Prostate gland (tissue), 2 donors: ENCODE results near the gene TGIF2. TPM values are rescaled to one million over a fixed set of nuclear protein-coding genes. Genes with fewer than 3 reads are reported as not detected.
A peak's percentile ranks its signal among the peaks of the same experiment; 100 is the strongest.

Source experiments
- DNase-seq: peaks from one replicate; pipeline ENCODE4 v3.0.0-alpha.2; 2019; ENCODE audit warnings: low spot score
- H3K27ac ChIP-seq, 2 donors: fragments of 200-600 bp; sonication (generic); 2 replicates each; pipeline ENCODE4 v1.5.1; 2017 to 2019
- H3K27me3 ChIP-seq: fragments of 200-600 bp; sonication (generic); replicated peaks from 2 replicates; pipeline ENCODE4 v1.5.1; 2019; ENCODE audit not compliant: insufficient read depth
- H3K36me3 ChIP-seq, 2 donors: fragments of 200-600 bp; sonication (generic); 1 replicate in 1 of 2; 2 replicates in 1 of 2; pipeline versions ENCODE4 v1.5.1 to v1.8.1; 2017 to 2019
- H3K4me1 ChIP-seq: fragments of 200-600 bp; sonication (generic); replicated peaks from 2 replicates; pipeline ENCODE4 v1.5.1; 2019
- H3K4me3 ChIP-seq, 2 donors: fragments of 200-600 bp; sonication (generic); 2 replicates each; pipeline ENCODE4 v1.5.1; 2017 to 2019
- H3K9me3 ChIP-seq: fragments of 200-600 bp; sonication (generic); 2 replicates; pipeline ENCODE4 v1.5.1; 2017
- POLR2A ChIP-seq: fragments of 450-650 bp; IDR thresholded peaks from one replicate; pipeline ENCODE4 v1.6.1; 2016; ENCODE audit warnings: antibody characterized with exemption, mild to moderate bottlenecking
- POLR2AphosphoS5 ChIP-seq: sonication (generic); formaldehyde crosslinking; IDR thresholded peaks from one replicate; pipeline ENCODE4 v1.6.1; 2017; ENCODE audit warnings: antibody characterized with exemption
- WGBS: methylation state at CpG from one replicate; pipeline ENCODE4 v1.1.5; 2018; 5-methylcytosine and 5-hydroxymethylcytosine counted together
- intact Hi-C: fragments of 100-400 bp; cut with DNase I; formaldehyde crosslinking; loops from one replicate; pipeline ENCODE4 v1.14.2; 2022
- total RNA-seq, 2 donors: library from RNA; depleted of rRNA; stranded (reverse); fragments of >200 nt; gene quantifications; one replicate each; pipeline ENCODE4 v1.1.0, GENCODE V29; 2016
- TF ChIP-seq, protein P1 (sequence below), 4 experiments: fragments of 200-600 bp in 2 of 4; fragments of 450-650 bp in 2 of 4; sonication (generic) in 2 of 4; IDR thresholded peaks; 1 replicate in 3 of 4; 2 replicates in 1 of 4; pipeline ENCODE4 v1.5.1; 2016 to 2019; ENCODE audit warnings: antibody characterized with exemption in 4 of 4, mild to moderate bottlenecking in 2 of 4, moderate library complexity in 2 of 4

TGIF2 gene
- total RNA-seq, 2 donors from 2014 or later = 16.7 to 34.8 TPM

DNA sequence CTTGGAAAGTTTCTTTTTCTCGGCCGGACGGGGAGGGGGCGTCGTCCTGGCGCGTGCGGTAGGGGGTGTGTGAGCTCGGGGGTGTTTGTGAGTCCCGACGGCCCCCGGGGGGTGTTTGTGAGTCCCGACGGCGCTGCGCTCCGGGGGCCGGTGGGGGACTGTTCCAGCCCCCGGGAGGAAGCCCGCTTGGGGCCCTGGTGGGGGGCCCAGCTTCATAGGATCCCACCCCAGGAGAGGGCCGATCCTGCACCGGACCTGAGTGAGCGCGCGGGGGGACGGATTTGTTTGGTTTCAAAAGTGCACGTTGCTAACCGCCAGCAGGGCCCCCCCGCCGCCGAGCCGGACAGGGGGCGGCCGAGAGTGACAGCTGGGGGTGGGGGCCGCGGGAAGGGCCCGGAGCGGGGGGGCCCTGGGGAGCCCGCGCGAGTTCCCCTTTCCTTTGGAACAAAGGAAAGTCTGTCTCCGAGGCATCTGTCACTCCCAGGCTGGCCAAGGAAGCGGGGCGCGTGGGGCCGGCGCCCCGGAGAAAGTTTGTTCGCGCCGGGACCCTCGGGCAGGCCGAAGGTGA lies 485 bp downstream of the TGIF2 start:
- TF ChIP-seq POLR2A = no peak
- TF ChIP-seq, protein P1, sequence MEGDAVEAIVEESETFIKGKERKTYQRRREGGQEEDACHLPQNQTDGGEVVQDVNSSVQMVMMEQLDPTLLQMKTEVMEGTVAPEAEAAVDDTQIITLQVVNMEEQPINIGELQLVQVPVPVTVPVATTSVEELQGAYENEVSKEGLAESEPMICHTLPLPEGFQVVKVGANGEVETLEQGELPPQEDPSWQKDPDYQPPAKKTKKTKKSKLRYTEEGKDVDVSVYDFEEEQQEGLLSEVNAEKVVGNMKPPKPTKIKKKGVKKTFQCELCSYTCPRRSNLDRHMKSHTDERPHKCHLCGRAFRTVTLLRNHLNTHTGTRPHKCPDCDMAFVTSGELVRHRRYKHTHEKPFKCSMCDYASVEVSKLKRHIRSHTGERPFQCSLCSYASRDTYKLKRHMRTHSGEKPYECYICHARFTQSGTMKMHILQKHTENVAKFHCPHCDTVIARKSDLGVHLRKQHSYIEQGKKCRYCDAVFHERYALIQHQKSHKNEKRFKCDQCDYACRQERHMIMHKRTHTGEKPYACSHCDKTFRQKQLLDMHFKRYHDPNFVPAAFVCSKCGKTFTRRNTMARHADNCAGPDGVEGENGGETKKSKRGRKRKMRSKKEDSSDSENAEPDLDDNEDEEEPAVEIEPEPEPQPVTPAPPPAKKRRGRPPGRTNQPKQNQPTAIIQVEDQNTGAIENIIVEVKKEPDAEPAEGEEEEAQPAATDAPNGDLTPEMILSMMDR (IDR thresholded peaks at IDR 0.05) = no peak
- no peak for TF ChIP-seq POLR2AphosphoS5
- H3K9me3 ChIP-seq = no peaks in the 10 kb centered on the region
- H3K36me3 ChIP-seq = no peaks in the 10 kb centered on the region
- H3K27me3 ChIP-seq = no peaks in the 10 kb centered on the region
- intact Hi-C loops = loop anchor here (5.0 to 10.0 kb wide), 2 partner anchors 33 to 291 kb away; partner anchors contain the start of gene RAB5IF
- DNase-seq = peak; percentile 14
- 0% methylated on average over 29 of the region's 53 CpGs for WGBS
- peak overlapping the region; percentile 92 to 94 for H3K27ac ChIP-seq
- peaks cover 2% of the 10 kb centered on the region for H3K4me1 ChIP-seq
- peak overlapping the region; percentile 75 to 88 for H3K4me3 ChIP-seq

- peak overlapping the region; percentile 75 to 88 for H3K4me3 ChIP-seq
- DNase-seq = peak; percentile 20
- intact Hi-C loops = loop anchor here (5.0 to 10.0 kb wide), 2 partner anchors 33 to 290 kb away; partner anchors contain the start of gene RAB5IF
- H3K27ac ChIP-seq = peak overlapping the region; percentile 92 to 94
- WGBS = 0% methylated on average over 22 of the region's 69 CpGs
- no peaks in the 10 kb centered on the region for H3K36me3 ChIP-seq
- H3K27me3 ChIP-seq = no peaks in the 10 kb centered on the region
- peaks cover 2% of the 10 kb centered on the region for H3K4me1 ChIP-seq
- TF ChIP-seq, protein P1 (IDR thresholded peaks at IDR 0.05) = no peak
- peak; percentile 37 for TF ChIP-seq POLR2A
- no peaks in the 10 kb centered on the region for H3K9me3 ChIP-seq
These were observed 1.2 kb downstream of the TGIF2 start for GRCh38 chr20:36574366-36575135.

- H3K27me3 ChIP-seq = no peaks in the 10 kb centered on the region
- no peak for TF ChIP-seq POLR2AphosphoS5
- TF ChIP-seq, protein P1 (IDR thresholded peaks at IDR 0.05) = no peak
- no peak for TF ChIP-seq POLR2A
- peaks cover 2% of the 10 kb centered on the region for H3K4me1 ChIP-seq
- no peaks in the 10 kb centered on the region for H3K9me3 ChIP-seq
- no peak for DNase-seq
- H3K36me3 ChIP-seq = no peaks in the 10 kb centered on the region
- no peak overlapping the region for H3K27ac ChIP-seq
- WGBS = 46% methylated on average over 1 of the region's 1 CpG
- no peak overlapping the region for H3K4me3 ChIP-seq
- intact Hi-C loops = loop anchor here (10.0 kb wide), 1 partner anchor 289 kb away; a partner anchor contains a TSS
These were observed 2.7 kb downstream of the TGIF2 start for GRCh38 chr20:36576081-36576445.

GRCh38 chr20:36578356-36579041 lies 5.1 kb downstream of the TGIF2 start:
- WGBS = 89% methylated on average over 15 of the region's 15 CpGs
- Histone ChIP-seq H3K27ac (no peak overlapping the region), H3K9me3 (no peaks in the 10 kb centered on the region), H3K4me1 (peaks cover 2% of the 10 kb centered on the region), H3K36me3 (no peaks in the 10 kb centered on the region), H3K27me3 (no peaks in the 10 kb centered on the region), H3K4me3 (no peak overlapping the region)
- intact Hi-C loops = loop anchor here (10.0 kb wide), 1 partner anchor 286 kb away; a partner anchor contains a TSS
- TF ChIP-seq POLR2AphosphoS5 (no peak), POLR2A (no peak)
- TF ChIP-seq, protein P1 (IDR thresholded peaks at IDR 0.05) = no peak
- no peak for DNase-seq
